ENCODE results near the gene CDKN1C.

DNA sequence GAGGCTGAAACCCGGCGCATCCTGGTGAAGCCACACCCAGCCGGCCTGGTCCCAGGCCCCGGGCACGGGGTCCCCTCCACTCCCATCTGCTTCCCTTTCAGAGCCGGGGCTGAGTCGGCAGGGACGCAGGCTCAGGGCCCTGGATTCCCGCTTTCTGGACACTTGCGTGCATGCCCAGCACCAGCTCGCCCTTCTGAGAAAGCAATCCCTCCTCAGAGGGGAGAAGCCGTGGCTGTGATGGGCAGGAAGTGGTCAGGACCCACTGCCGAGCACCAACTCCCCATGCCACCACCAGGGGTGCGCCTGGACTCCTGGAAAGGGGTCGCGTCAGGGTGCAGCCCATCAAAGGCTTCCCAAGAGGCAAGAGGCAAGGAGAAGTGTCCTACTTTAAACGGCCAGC is 15.1 kb downstream of the CDKN1C start:
- no peak for TF ChIP-seq POLR2A (IDR thresholded peaks at IDR 0.05)
- TF ChIP-seq POLR2AphosphoS5 (IDR thresholded peaks at IDR 0.05): no peak
